HK-2 (cell line): ENCODE measurements around the gene LRRC55.
"Not testable (repeated sequence)": the region's sequence is repeated elsewhere in the genome, so short reads cannot be mapped to it uniquely, and the experiment has no call there.

Experiments
- DNase-seq: peaks from one replicate; pipeline ENCODE4 v3.0.0-alpha.2; 2018; ENCODE audit not compliant: unreplicated experiment

Gene LRRC55

GRCh38 chr11:57161351-57161750 is 20.4 kb upstream of the LRRC55 start:
- DNase-seq = no peak

- DNase-seq = no peak
Measured at GRCh38 chr11:57162179-57162898, 19.4 kb upstream of the LRRC55 start.

- DNase-seq = no peak
Measured at GRCh38 chr11:57163160-57163868, 18.4 kb upstream of the LRRC55 start.

- DNase-seq = no peak
Measured at GRCh38 chr11:57164317-57164716, 17.4 kb upstream of the LRRC55 start.

GRCh38 chr11:57167125-57167846 is 14.5 kb upstream of the LRRC55 start:
- DNase-seq = no peak

GRCh38 chr11:57169732-57170313 is 11.9 kb upstream of the LRRC55 start:
- not testable (repeated sequence) for DNase-seq

- no peak for DNase-seq
Measured at GRCh38 chr11:57172031-57172430, 9.7 kb upstream of the LRRC55 start.

- DNase-seq = no peak
Measured at GRCh38 chr11:57174656-57175055, 7.1 kb upstream of the LRRC55 start.

- no peak for DNase-seq
Measured at GRCh38 chr11:57175478-57175877, 6.3 kb upstream of the LRRC55 start.

GRCh38 chr11:57178334-57178733 is 3.4 kb upstream of the LRRC55 start:
- DNase-seq = no peak

GRCh38 chr11:57179681-57180080 is 2.1 kb upstream of the LRRC55 start:
- no peak for DNase-seq

GRCh38 chr11:57180081-57180561 is 1.6 kb upstream of the LRRC55 start:
- no peak for DNase-seq

GRCh38 chr11:57180964-57181363 is 789 bp upstream of the LRRC55 start:
- no peak for DNase-seq

GRCh38 chr11:57182896-57183295 is 1.1 kb downstream of the LRRC55 start:
- DNase-seq = no peak

GRCh38 chr11:57190548-57190947 is 8.8 kb downstream of the LRRC55 start:
- no peak for DNase-seq

- DNase-seq = no peak
Measured at GRCh38 chr11:57191311-57192219, 9.8 kb downstream of the LRRC55 start.

GRCh38 chr11:57192316-57192715 is 10.6 kb downstream of the LRRC55 start:
- no peak for DNase-seq

GRCh38 chr11:57196596-57196995 is 14.8 kb downstream of the LRRC55 start:
- DNase-seq = no peak

GRCh38 chr11:57197762-57198161 is 16.0 kb downstream of the LRRC55 start:
- no peak for DNase-seq

- no peak for DNase-seq
Measured at GRCh38 chr11:57199330-57199729, 17.6 kb downstream of the LRRC55 start.

- no peak for DNase-seq
Measured at GRCh38 chr11:57200917-57201316, 19.2 kb downstream of the LRRC55 start.
